Measurements from ENCODE around the gene SLC38A9. TPM values are rescaled to one million over a fixed set of nuclear protein-coding genes. Genes with fewer than 3 reads are reported as not detected.
A peak's percentile ranks its signal among the peaks of the same experiment; 100 is the strongest.
"Not testable (repeated sequence)": the region's sequence is repeated elsewhere in the genome, so short reads cannot be mapped to it uniquely, and the experiment has no call there.

Gene SLC38A9
- total RNA-seq, 2 donors from 2014 or later: 18.7 to 34.2 TPM

GRCh38 chr5:55724281-55724680 is 12.2 kb upstream of the SLC38A9 start:
- H3K27ac Mint-ChIP-seq: no peak overlapping the region
- ATAC-seq (no peak), DNase-seq (ENCODE audit: low spot score) (no peak)
- H3K4me3 Mint-ChIP-seq: no peak overlapping the region
- H3K27me3 Mint-ChIP-seq: peaks cover 9 to 13% of the 10 kb centered on the region in 2 donors
- no peaks in the 10 kb centered on the region for H3K9me3 Mint-ChIP-seq
- H3K36me3 Mint-ChIP-seq: no peaks in the 10 kb centered on the region
- no peaks in the 10 kb centered on the region for H3K4me1 Mint-ChIP-seq (ENCODE audit: low read depth in 2 of 2)

- H3K4me3 Mint-ChIP-seq: no peak overlapping the region
- H3K27me3 Mint-ChIP-seq: peaks cover 11 to 16% of the 10 kb centered on the region in 2 donors
- no peaks in the 10 kb centered on the region for H3K9me3 Mint-ChIP-seq
- H3K36me3 Mint-ChIP-seq: no peaks in the 10 kb centered on the region
- H3K27ac Mint-ChIP-seq: no peak overlapping the region
- DNase-seq (ENCODE audit: low spot score) (no peak), ATAC-seq (no peak)
- H3K4me1 Mint-ChIP-seq (ENCODE audit: low read depth in 2 of 2): no peaks in the 10 kb centered on the region
Measured at GRCh38 chr5:55720188-55720703, 8.1 kb upstream of the SLC38A9 start.

- DNase-seq (ENCODE audit: low spot score); H3K9me3 Mint-ChIP-seq; H3K4me3 Mint-ChIP-seq; H3K27ac Mint-ChIP-seq; H3K36me3 Mint-ChIP-seq; H3K4me1 Mint-ChIP-seq (ENCODE audit: low read depth in 2 of 2); ATAC-seq: not testable (repeated sequence)
- peaks cover 17 to 18% of the 10 kb centered on the region in 2 donors for H3K27me3 Mint-ChIP-seq
Measured at GRCh38 chr5:55719026-55719425, 6.9 kb upstream of the SLC38A9 start.

- Mint-ChIP-seq H3K36me3 (no peaks in the 10 kb centered on the region), H3K27ac (no peak overlapping the region), H3K27me3 (peaks cover 8 to 17% of the 10 kb centered on the region in 2 donors), H3K4me1 (ENCODE audit: low read depth in 2 of 2) (peaks cover 8 to 12% of the 10 kb centered on the region in 2 donors), H3K9me3 (no peaks in the 10 kb centered on the region), H3K4me3 (no peak overlapping the region)
- ATAC-seq (no peak), DNase-seq (ENCODE audit: low spot score) (no peak)
Measured at GRCh38 chr5:55715519-55716078, 3.5 kb upstream of the SLC38A9 start.

- Mint-ChIP-seq H3K4me3 (no peak overlapping the region), H3K4me1 (ENCODE audit: low read depth in 2 of 2) (peaks cover 8 to 12% of the 10 kb centered on the region in 2 donors), H3K36me3 (no peaks in the 10 kb centered on the region), H3K9me3 (no peaks in the 10 kb centered on the region), H3K27ac (no peak overlapping the region), H3K27me3 (peaks cover 4 to 9% of the 10 kb centered on the region in 2 donors)
- DNase-seq (ENCODE audit: low spot score) (no peak), ATAC-seq (no peak)
Measured at GRCh38 chr5:55714749-55715148, 2.6 kb upstream of the SLC38A9 start.

- ATAC-seq: no peak
Measured at GRCh38 chr5:55714339-55714738, 2.2 kb upstream of the SLC38A9 start.

GRCh38 chr5:55713871-55714270 is 1.7 kb upstream of the SLC38A9 start:
- no peak overlapping the region for H3K27ac Mint-ChIP-seq

More at GRCh38 chr5:55714339-55714738, 2.2 kb upstream of the SLC38A9 start:
- peaks cover 4 to 9% of the 10 kb centered on the region in 2 donors for H3K27me3 Mint-ChIP-seq
- H3K4me3 Mint-ChIP-seq: no peak overlapping the region
- H3K9me3 Mint-ChIP-seq: no peaks in the 10 kb centered on the region
- H3K4me1 Mint-ChIP-seq (ENCODE audit: low read depth in 2 of 2): peaks cover 8 to 12% of the 10 kb centered on the region in 2 donors
- H3K36me3 Mint-ChIP-seq: no peaks in the 10 kb centered on the region
- no peak overlapping the region for H3K27ac Mint-ChIP-seq
- no peak for DNase-seq (ENCODE audit: low spot score)

GRCh38 chr5:55711507-55712022 is 559 bp downstream of the SLC38A9 start:
- H3K4me1 Mint-ChIP-seq (ENCODE audit: low read depth in 2 of 2): peaks cover 8 to 12% of the 10 kb centered on the region in 2 donors
- H3K36me3 Mint-ChIP-seq: no peaks in the 10 kb centered on the region
- peaks cover 4 to 9% of the 10 kb centered on the region in 2 donors for H3K27me3 Mint-ChIP-seq
- DNase-seq (ENCODE audit: low spot score) (no peak), ATAC-seq (no peak)
- H3K4me3 Mint-ChIP-seq: peak overlapping the region; percentile 99
- H3K9me3 Mint-ChIP-seq: no peaks in the 10 kb centered on the region
- peak overlapping the region; percentile 90 to 97 for H3K27ac Mint-ChIP-seq

More at GRCh38 chr5:55713871-55714270, 1.7 kb upstream of the SLC38A9 start:
- DNase-seq (ENCODE audit: low spot score) (no peak), ATAC-seq (no peak)
- H3K4me3 Mint-ChIP-seq: no peak overlapping the region
- peaks cover 8 to 12% of the 10 kb centered on the region in 2 donors for H3K4me1 Mint-ChIP-seq (ENCODE audit: low read depth in 2 of 2)
- H3K27me3 Mint-ChIP-seq: peaks cover 4 to 9% of the 10 kb centered on the region in 2 donors
- H3K9me3 Mint-ChIP-seq: no peaks in the 10 kb centered on the region
- H3K36me3 Mint-ChIP-seq: no peaks in the 10 kb centered on the region

GRCh38 chr5:55708732-55709131 is 3.4 kb downstream of the SLC38A9 start:
- no peak overlapping the region for H3K27ac Mint-ChIP-seq
- no peak overlapping the region for H3K4me3 Mint-ChIP-seq
- H3K4me1 Mint-ChIP-seq (ENCODE audit: low read depth in 2 of 2): peaks cover 8 to 12% of the 10 kb centered on the region in 2 donors
- ATAC-seq: no peak
- DNase-seq (ENCODE audit: low spot score): no peak
- no peaks in the 10 kb centered on the region for H3K36me3 Mint-ChIP-seq
- no peaks in the 10 kb centered on the region for H3K27me3 Mint-ChIP-seq
- no peaks in the 10 kb centered on the region for H3K9me3 Mint-ChIP-seq

- Mint-ChIP-seq H3K27ac (no peak overlapping the region), H3K36me3 (no peaks in the 10 kb centered on the region), H3K4me1 (ENCODE audit: low read depth in 2 of 2) (peaks cover 0 to 8% of the 10 kb centered on the region in 2 donors), H3K4me3 (no peak overlapping the region), H3K9me3 (no peaks in the 10 kb centered on the region), H3K27me3 (no peaks in the 10 kb centered on the region)
- no peak for DNase-seq (ENCODE audit: low spot score)
- ATAC-seq: no peak
Measured at GRCh38 chr5:55706230-55706629, 5.9 kb downstream of the SLC38A9 start.

- ATAC-seq (no peak), DNase-seq (ENCODE audit: low spot score) (no peak)
- Mint-ChIP-seq H3K4me3 (no peak overlapping the region), H3K27me3 (no peaks in the 10 kb centered on the region), H3K9me3 (no peaks in the 10 kb centered on the region), H3K27ac (no peak overlapping the region), H3K36me3 (no peaks in the 10 kb centered on the region), H3K4me1 (ENCODE audit: low read depth in 2 of 2) (peaks cover 3 to 10% of the 10 kb centered on the region in 2 donors)
Measured at GRCh38 chr5:55702598-55703345, 9.4 kb downstream of the SLC38A9 start.

- no peaks in the 10 kb centered on the region for H3K36me3 Mint-ChIP-seq
- H3K27ac Mint-ChIP-seq: no peak overlapping the region
- no peaks in the 10 kb centered on the region for H3K9me3 Mint-ChIP-seq
- no peaks in the 10 kb centered on the region for H3K27me3 Mint-ChIP-seq
- H3K4me1 Mint-ChIP-seq (ENCODE audit: low read depth in 2 of 2): peaks cover 3 to 10% of the 10 kb centered on the region in 2 donors
- H3K4me3 Mint-ChIP-seq: no peak overlapping the region
- ATAC-seq (no peak), DNase-seq (ENCODE audit: low spot score) (no peak)
Measured at GRCh38 chr5:55701462-55702103, 10.5 kb downstream of the SLC38A9 start.

GRCh38 chr5:55700745-55701144 is 11.4 kb downstream of the SLC38A9 start:
- no peaks in the 10 kb centered on the region for H3K9me3 Mint-ChIP-seq
- DNase-seq (ENCODE audit: low spot score) (no peak), ATAC-seq (no peak)
- H3K36me3 Mint-ChIP-seq: no peaks in the 10 kb centered on the region
- peaks cover 3 to 10% of the 10 kb centered on the region in 2 donors for H3K4me1 Mint-ChIP-seq (ENCODE audit: low read depth in 2 of 2)
- H3K27me3 Mint-ChIP-seq: no peaks in the 10 kb centered on the region
- H3K27ac Mint-ChIP-seq: no peak overlapping the region
- H3K4me3 Mint-ChIP-seq: no peak overlapping the region
